Pons (tissue), 1 donor: ENCODE data around the gene KAT6B.

Experiments
- DNase-seq: peaks from one replicate; pipeline ENCODE4 v3.0.0-alpha.2; 2016; ENCODE audit warnings: low spot score

The KAT6B gene

DNA sequence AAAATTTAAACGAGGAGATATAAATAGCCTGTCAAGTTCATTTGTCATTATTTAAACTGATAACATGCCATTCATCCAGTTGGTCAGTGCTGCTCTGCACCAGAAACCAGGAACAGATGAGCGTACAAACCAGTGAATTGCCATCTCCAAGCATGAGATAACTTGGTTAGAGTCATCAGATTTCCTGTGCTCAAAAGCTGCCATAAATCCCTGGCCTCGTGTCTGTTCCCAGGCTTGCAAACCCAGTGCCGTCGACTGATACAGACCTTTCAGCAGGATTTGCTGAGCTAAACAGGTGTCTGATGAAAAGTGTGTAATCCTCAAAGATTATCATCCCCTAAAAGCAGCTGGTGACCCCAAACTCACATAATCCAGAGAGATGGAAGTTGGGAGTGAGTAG is 189.0 kb downstream of the KAT6B start:
- DNase-seq, result no peak

DNA sequence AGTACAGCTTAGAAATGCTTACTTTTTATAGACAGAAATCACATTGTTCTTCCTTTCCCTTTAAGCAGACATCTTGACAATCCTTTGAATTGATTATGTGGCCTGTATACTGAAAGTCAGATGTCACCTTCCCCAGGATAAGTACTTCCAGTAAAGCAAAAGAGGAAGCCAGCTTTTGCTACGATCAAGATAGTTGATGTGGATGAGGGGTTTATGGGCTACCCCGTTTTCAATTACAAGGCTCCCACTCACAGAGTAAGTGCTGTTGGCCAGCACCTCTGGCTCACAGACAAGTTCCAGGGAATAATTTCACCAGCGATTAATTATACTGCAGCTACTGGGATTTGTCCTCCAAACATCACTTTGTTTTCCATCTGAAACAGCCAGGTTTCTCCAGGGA is 189.9 kb downstream of the KAT6B start:
- DNase-seq, result no peak

DNA sequence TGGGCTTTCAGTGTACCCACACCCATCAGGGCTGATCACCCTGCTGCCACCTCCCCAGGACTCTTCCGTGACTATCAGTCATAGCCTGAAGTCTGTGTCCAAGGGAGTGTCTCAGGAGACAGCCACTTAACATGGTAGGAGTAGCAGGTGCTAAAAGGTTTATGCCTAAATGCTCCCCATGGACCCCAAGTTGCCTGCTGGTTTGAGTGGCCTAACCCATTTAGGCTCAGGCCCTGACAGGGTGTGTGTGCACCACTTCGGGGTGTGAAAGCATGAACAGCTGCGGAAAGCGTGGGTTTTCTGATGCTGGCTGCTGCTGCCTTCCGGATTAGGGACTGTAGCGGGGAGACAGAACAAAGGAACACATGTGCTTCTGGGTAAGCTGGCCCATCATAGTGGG is 191.9 kb downstream of the KAT6B start:
- no peak for DNase-seq

DNA sequence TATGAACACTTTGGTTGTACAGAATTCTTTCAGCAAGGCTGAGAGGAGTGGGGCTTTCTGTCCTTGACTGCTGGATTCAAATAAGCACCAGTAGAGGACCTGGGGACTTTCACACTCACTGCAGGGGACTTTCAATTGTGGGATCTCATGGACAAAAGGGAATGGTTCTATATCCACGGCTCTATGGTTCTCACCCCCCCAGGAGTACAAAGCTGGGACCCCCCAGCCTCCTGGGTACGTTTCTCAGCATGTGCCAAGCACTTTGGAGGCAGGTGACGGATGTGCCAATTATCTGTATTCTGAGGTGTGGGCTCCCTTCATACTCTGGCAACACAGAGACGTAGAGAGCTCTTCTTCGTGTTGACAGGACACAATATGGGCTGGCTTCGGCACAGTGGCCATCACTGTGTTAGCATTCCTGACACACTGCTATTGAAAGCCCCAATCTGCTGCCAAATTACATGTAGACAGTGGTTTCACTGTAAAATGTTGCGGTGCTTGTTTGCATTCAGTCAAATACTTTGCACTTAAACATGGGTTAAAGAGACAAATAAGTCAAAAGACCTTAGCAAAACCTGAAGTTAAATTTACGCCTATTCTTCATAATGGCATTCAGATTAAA is 192.4 kb downstream of the KAT6B start:
- DNase-seq, result peak; percentile 69

DNA sequence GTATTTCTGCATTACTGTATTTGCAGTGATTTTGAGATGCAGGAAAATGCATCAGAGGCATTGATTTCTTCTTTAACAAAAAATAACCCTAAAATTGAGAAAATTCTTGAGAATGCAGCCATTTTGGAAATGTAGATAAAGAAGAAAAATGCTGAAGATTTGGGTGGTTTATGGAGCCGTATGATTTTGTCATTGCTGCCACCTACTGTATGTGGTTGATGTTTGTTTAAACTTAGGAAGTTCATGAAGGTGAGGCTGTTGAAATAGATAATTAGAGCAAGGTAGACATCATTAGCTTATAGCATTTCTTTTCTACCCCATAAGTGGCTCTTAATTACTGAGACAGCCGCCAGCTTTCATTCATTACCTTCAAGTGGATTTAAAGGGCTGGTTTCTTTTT is 193.0 kb downstream of the KAT6B start:
- peak; percentile 71 for DNase-seq

DNA sequence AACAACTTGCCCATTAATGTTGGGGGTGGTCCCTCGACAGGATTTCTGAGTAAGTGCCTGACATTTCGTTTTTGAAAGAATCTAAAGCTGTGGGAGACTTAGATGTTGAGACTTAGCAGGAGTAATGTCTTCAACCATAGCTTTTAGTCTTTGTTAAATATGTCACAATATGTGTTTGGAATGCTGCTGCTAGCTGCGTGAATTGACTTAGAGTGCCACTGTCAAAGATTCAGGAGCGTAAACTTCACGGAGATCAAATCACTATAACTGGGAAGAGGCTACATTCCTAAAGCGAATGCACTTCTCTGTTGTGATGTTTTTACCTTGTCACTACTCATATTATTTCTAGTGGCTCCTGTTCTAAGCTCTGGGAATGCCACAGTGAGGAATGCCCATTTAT is 193.8 kb downstream of the KAT6B start:
- DNase-seq, result no peak

DNA sequence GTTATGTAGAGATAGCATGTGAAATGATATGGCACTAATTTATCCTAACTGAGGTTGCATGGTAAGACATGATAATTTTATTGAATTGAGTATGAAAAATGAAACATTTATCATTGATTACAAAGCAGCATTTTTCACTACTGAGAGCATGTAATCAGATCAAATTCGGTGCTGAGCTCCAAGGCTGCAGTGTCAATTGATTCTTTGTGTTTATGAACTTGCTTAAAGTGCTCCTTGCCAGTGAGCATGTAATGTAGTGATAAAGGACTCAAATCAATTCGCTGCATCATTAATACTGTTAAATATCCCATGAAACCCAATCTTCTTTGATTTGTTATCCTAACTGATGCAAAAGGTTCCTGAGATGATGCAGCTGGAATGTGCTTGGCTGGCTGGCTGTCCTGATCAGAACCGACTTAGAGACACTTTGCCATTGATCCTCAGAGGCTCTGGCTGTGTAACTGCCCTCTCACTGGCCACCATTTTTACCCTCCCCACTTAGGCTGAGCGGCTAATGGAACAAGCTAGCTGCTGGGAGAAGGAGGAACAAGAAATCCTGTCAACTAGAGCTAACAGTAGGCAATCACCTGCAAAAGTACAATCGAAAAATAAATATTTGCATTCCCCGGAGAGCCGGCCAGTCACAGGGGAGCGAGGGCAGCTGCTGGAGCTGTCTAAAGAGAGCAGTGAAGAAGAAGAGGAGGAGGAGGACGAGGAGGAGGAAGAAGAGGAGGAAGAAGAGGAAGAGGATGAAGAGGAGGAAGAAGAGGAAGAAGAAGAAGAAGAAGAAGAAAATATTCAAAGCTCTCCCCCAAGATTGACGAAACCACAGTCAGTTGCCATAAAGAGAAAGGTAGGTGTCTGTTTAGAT is 195.2 kb downstream of the KAT6B start:
- DNase-seq, result no peak

DNA sequence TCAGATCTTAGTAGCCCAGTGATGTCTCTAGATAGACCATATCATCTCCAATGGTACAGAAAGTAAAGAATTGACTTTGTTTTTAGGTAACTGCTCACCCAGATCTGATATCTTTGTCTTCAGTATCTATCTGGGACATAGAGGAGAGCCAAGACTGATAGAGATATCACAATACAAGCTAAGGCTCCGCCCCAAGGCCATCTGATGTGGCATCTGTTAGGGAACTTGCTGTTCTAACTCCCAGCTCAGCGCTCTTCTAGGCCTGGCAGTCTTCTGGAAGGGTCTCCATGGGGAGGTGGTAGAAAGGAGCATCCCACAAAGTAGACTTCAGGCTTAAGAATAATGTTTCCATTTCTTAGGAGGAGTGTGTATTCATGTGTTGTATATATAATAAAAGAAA is 196.7 kb downstream of the KAT6B start:
- no peak for DNase-seq

DNA sequence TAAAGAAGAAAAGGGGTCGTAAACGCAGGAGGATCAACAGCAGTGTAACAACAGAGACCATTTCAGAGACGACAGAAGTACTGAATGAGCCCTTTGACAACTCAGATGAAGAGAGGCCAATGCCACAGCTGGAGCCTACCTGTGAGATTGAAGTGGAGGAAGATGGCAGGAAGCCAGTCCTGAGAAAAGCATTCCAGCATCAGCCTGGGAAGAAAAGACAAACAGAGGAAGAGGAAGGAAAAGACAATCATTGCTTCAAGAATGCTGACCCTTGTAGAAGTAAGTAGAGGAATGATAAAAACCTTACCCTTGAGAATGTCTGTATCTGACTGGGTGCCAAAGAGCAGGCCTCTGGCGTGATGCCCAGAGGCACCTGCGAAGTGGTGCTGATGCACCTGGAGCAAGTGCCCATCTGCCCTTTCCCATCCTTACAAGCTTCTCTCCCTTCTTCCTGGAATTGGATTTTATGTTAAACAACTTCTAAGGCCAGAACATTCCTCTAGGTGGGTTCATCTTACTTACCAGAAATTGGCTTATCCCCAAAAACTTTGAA is 198.6 kb downstream of the KAT6B start:
- no peak for DNase-seq

DNA sequence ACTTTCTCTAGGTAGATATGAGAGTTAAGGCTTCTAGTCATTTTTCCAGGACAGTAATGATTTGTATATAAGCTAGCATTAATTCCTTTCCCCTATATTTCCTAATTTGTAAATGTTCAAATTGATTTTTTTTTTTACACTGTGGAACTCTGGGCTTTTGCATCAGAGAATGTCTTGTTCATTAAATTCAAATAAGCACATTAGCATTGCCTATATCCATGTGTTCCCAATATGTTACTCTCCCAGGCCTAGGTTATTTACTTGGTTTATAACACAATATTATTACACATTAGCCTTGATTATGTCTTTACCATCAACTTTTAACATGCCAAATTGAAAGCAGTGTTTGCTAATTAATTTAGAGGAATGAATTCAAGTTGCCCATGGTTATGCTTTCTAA is 201.6 kb downstream of the KAT6B start:
- DNase-seq, result no peak

DNA sequence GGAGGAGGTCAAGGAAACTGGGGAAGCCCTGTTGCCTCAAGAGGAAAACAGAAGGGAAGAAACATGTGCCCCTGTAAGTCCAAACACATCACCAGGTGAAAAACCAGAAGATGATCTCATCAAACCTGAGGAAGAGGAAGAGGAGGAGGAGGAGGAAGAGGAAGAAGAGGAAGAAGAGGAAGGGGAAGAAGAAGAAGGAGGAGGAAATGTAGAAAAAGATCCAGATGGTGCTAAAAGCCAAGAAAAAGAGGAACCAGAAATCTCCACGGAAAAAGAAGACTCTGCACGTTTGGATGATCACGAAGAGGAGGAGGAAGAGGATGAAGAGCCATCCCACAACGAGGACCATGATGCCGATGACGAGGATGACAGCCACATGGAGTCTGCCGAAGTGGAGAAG is 202.3 kb downstream of the KAT6B start:
- DNase-seq, result no peak

DNA sequence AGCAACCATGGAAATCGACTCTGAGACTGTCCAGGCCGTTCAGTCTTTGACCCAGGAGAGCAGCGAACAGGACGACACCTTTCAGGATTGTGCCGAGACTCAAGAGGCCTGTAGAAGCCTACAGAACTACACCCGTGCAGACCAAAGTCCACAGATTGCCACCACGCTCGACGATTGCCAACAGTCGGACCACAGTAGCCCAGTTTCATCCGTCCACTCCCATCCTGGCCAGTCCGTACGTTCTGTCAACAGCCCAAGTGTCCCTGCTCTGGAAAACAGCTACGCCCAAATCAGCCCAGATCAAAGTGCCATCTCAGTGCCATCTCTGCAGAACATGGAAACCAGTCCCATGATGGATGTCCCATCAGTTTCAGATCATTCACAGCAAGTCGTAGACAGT is 203.0 kb downstream of the KAT6B start:
- DNase-seq, result no peak

DNA sequence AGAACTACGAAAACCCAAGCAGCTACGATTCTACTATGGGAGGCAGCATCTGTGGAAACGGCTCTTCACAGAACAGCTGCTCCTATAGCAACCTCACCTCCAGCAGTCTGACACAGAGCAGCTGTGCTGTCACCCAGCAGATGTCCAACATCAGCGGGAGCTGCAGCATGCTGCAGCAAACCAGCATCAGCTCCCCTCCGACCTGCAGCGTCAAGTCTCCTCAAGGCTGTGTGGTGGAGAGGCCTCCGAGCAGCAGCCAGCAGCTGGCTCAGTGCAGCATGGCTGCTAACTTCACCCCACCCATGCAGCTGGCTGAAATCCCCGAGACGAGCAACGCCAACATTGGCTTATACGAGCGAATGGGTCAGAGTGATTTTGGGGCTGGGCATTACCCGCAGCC is 203.5 kb downstream of the KAT6B start:
- no peak for DNase-seq

DNA sequence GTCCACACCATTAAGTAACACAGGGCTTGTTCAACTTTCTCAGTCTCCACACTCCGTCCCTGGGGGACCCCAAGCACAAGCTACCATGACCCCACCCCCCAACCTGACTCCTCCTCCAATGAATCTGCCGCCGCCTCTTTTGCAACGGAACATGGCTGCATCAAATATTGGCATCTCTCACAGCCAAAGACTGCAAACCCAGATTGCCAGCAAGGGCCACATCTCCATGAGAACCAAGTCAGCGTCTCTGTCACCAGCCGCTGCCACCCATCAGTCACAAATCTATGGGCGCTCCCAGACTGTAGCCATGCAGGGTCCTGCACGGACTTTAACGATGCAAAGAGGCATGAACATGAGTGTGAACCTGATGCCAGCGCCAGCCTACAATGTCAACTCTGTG is 204.0 kb downstream of the KAT6B start:
- DNase-seq, result no peak

DNA sequence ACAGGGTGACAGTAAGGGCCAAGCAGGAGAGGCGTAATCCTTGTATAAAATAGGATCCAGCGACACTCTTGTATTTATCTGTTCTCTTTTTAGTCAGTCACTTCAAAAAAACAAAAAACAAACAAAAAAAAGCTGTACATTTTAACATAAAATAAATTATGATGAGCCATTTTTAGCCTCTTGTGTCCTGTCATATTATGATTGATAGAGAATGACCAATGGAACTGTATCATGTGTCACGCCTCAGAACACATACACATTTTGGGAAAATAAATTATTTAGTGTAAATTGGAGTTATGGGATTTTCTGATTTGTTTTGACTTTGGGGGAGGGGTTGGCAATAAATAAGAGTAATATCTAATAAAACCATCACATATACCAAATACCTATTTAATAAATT is 205.7 kb downstream of the KAT6B start:
- no peak for DNase-seq

DNA sequence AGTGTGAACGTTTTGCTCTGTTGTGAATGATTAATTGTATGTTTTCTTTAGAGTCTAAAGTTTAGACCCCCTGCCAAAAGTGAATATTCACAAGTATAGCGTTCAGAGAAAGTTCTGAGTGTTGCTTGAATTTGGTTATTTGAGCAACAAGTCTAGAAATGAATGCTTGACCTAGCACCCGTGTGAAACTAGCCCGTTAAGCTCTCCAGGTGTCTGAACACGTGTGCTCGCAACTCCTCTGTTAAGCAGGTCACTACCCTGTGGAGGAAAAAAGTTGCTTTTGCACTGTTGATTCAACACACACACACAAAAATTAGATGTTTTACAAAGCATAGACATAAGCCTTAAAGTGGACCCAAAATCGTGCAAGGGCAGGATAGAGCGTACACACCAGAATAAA is 206.4 kb downstream of the KAT6B start:
- DNase-seq, result no peak

DNA sequence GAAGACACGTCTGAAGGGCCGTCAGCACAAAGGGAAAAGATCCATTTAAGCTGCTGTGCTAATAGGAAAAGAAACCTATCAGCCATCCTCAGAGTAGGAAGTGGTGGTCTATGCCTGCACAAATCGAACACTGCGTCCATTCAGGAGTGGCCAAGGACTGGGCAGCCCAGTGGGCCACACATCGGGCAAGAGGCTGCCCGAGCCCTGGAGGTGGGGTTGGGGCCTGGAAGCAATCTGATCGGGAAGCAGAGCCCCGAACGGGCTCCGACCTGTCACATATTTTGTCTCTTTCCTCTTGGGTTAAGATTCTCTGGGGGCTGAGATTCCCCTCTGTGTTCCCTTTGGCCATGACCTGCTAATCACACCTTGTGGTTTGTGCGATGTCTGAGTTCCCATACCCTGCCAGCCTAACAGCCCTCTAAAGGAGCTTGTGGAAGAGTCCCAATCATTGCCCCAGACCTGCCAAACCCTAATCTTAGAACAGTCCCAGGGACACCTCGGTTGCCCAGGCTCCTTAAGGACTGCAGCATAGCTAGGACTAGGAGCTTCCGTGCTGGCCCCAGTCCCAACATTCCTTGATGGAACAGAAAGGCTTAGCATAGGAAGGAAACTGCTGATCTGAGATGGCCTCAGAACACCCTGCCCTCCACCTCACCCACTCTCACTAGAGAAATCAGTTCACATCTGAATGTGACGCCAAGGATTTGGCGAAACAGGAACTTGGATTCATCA is 207.2 kb downstream of the KAT6B start:
- DNase-seq, result no peak

DNA sequence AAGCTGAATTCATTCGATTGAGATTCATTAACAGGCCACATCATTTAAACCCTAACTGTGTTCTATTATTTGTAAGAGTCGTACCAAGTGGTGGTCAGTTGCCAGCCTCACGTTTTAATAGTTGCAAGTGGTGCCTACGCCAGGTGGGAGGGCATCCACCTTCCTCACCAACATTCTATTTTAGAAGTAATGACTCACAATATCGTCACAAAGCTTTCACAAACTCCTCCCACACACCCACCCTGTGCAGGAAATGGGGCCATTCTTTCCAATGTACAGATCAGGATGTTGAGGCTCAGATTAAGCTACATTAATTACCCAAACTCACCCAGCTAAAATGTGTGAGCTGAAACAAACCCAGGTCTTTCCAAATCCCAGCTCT is 207.7 kb downstream of the KAT6B start:
- DNase-seq, result no peak

DNA sequence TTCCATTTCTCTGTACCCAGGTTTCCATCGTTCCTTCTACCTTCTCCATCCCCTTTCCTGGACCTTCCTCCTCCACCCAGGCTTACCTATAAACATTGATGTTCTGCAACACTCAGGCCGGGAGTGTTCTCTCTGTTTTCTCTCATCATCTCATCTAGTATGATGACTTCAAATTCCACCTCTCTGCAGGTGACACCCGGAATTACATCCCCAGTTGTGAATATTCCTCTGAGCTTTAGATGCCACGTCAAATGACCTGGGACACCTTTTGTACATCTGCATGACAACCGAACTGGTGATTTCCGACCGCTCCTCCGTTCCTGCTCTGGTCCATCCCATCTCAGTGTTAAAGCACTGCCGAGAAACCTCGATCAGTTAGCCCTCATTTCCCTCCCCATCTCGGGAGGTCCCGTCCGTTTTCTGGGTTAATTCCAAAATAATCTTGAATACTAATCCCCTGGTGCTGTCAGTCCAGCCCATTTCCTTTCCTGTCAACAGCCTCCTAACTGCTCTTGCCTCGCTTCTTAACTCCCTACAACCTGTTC is 208.4 kb downstream of the KAT6B start:
- no peak for DNase-seq

DNA sequence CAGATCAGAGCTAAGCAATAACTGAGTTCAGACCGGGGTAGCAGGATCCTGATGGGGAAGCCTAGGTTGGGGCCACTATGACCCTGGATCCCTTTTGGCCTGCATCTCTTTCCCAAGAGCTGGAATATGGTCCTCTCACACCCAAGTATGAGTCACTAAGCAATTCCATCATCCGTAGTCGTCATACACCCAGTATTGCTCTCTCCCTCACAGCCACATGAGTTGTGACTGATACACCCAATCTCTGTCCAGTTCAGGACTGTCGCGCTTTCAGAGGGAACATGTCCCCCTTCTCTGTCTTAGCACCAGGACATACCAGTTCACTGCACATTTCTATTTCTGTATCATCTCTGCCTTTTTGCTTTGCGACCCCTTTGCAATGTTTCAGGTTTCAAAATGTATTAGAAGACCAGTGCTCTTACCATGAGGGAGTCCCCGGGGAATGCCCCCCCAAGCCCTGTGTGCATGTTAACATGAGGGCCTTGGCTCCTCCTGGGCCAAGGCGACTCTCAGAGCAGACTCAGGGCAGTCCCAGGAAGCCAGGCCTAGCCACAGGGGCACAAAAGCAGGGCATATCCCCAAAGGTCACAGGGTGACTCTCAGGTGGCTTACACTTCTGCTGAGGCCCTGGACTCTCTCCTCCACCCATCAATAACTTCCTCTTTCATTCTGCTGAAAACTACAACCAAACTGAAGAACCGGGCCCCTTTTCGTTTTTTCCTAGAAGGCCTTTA is 209.7 kb downstream of the KAT6B start:
- DNase-seq, result no peak

DNA sequence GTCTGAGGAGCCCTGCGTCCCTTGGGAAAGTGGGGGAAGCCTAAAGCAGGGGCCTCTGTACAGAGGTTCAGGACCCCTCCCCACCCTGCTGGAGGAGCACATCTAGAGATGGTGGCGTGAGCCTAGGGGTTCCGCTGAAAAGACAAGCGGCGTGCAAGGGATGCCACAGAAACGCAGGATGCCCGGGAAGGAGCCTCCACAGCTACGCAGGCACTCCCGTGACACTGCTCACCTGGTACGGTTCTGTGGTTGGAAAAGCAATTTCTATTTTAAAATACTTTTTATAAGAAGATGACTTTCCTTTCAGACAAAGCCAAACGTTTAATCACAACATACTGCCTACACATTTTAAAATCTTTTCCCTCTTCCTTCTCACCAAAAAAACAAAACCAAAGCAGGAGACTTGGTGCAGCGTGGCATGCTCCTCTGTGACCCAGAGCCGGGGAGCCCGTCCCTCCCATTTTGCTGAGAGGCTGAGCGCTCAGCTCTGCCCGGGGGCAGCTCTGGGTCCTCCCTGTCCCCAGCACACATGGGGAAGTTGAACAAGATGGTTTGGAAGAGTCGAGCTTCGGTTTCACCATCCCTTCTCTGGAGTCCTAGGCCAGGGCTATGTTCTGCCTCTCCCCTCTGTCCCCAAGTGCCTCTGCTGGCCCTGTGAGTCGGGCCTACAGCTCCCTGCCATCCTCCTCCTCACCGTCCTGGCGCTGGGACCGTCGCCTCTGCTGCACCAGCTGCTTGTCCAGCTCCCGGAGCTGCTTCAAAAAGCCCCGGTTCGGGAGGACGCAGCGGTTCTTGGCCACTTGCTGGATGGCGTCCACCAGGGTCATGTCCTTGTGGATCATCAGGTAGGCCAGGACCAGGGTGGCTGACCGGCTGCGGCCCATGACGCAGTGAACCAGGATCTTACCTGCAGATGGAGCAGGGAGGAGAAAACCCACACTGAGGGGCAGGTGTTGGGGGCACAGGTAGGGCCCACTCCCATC is 211.1 kb downstream of the KAT6B start:
- DNase-seq, result no peak
